H9 (cell line): ENCODE results near the gene AHSP. TPM values are rescaled to one million over a fixed set of nuclear protein-coding genes. Genes with fewer than 3 reads are reported as not detected.

ENCODE experiments used
- DNase-seq: peaks from one replicate; pipeline ENCODE4 v3.0.0-alpha.2; 2017
- H2AFZ ChIP-seq: one replicate; pipeline ENCODE4 v1.6.1; 2013; ENCODE audit warnings: mild to moderate bottlenecking, low read length, control low read depth, moderate library complexity
- H2AK5ac ChIP-seq: 2 replicates; pipeline ENCODE4 v1.6.1; 2013; ENCODE audit warnings: low read length, control low read depth, mixed read lengths; ENCODE audit not compliant: insufficient read length
- H2BK120ac ChIP-seq: one replicate; pipeline ENCODE4 v1.6.1; 2013; ENCODE audit warnings: low read depth, mild to moderate bottlenecking, low read length, control low read depth, inconsistent platforms; ENCODE audit not compliant: poor library complexity, severe bottlenecking
- H2BK12ac ChIP-seq: 2 replicates; pipeline ENCODE4 v1.6.1; 2013; ENCODE audit warnings: low read length, control low read depth, mixed read lengths, low read depth; ENCODE audit not compliant: insufficient read length
- H2BK15ac ChIP-seq: 2 replicates; pipeline ENCODE4 v1.6.1; 2013; ENCODE audit warnings: low read depth, low read length, control low read depth
- H2BK20ac ChIP-seq: one replicate; pipeline ENCODE4 v1.6.1; 2013; ENCODE audit warnings: low read depth, mild to moderate bottlenecking, low read length, control low read depth, inconsistent platforms; ENCODE audit not compliant: poor library complexity, severe bottlenecking
- H2BK5ac ChIP-seq: 2 replicates; pipeline ENCODE4 v1.6.1; 2013; ENCODE audit warnings: low read length, control low read depth, mixed read lengths; ENCODE audit not compliant: insufficient read length
- H3K14ac ChIP-seq: 2 replicates; pipeline ENCODE4 v1.6.1; 2013; ENCODE audit warnings: low read length, control low read depth; ENCODE audit not compliant: insufficient read depth
- H3K18ac ChIP-seq: 2 replicates; pipeline ENCODE4 v1.6.1; 2013; ENCODE audit warnings: low read depth, mild to moderate bottlenecking, mixed read lengths, low read length, control low read depth; ENCODE audit not compliant: insufficient read length
- H3K23ac ChIP-seq: 2 replicates; pipeline ENCODE4 v1.6.1; 2013; ENCODE audit warnings: low read length, control low read depth, mixed read lengths, low read depth; ENCODE audit not compliant: insufficient read length
- H3K23me2 ChIP-seq: 2 replicates; pipeline ENCODE4 v1.6.1; 2013; ENCODE audit warnings: low read depth, mild to moderate bottlenecking, mixed read lengths, low read length, control low read depth; ENCODE audit not compliant: insufficient read length, poor library complexity, severe bottlenecking
- H3K27ac ChIP-seq: 2 replicates; pipeline ENCODE4 v1.5.1; 2013; ENCODE audit warnings: low read length, control low read depth, mixed read lengths, low read depth; ENCODE audit not compliant: insufficient read length
- H3K27me3 ChIP-seq: 2 replicates; pipeline ENCODE4 v1.6.1; 2013; ENCODE audit warnings: low read length, control low read depth, inconsistent platforms; ENCODE audit not compliant: insufficient read depth
- H3K4ac ChIP-seq: 2 replicates; pipeline ENCODE4 v1.6.1; 2013; ENCODE audit warnings: low read depth, mild to moderate bottlenecking, control low read depth, inconsistent platforms, low read length, moderate library complexity
- H3K4me1 ChIP-seq: 2 replicates; pipeline ENCODE4 v1.6.1; 2013; ENCODE audit warnings: low read length, control low read depth, inconsistent platforms; ENCODE audit not compliant: insufficient read depth
- H3K4me2 ChIP-seq: 2 replicates; pipeline ENCODE4 v1.6.1; 2013; ENCODE audit warnings: low read length, control low read depth, mixed read lengths; ENCODE audit not compliant: insufficient read length, insufficient read depth
- H3K56ac ChIP-seq: 2 replicates; pipeline ENCODE4 v1.6.1; 2013; ENCODE audit warnings: low read depth, mild to moderate bottlenecking, mixed read lengths, low read length, control low read depth; ENCODE audit not compliant: insufficient read length
- H3K79me1 ChIP-seq: 2 replicates; pipeline ENCODE4 v1.6.1; 2013; ENCODE audit warnings: low read depth, mild to moderate bottlenecking, moderate library complexity, low read length, control low read depth, inconsistent platforms; ENCODE audit not compliant: insufficient read depth, poor library complexity, severe bottlenecking
- H3K79me2 ChIP-seq: 2 replicates; pipeline ENCODE4 v1.6.1; 2013; ENCODE audit warnings: low read length, control low read depth, inconsistent platforms; ENCODE audit not compliant: insufficient read depth
- H3K9ac ChIP-seq: 2 replicates; pipeline ENCODE4 v1.6.1; 2013; ENCODE audit warnings: low read length, control low read depth, mixed read lengths; ENCODE audit not compliant: insufficient read length; ENCODE audit errors: extremely low read depth
- H3K9me3 ChIP-seq: one replicate; pipeline ENCODE4 v1.6.1; 2013; ENCODE audit warnings: low read depth, low read length, inconsistent platforms; ENCODE audit not compliant: control insufficient read depth
- H3T11ph ChIP-seq: one replicate; pipeline ENCODE4 v1.6.1; 2013; ENCODE audit warnings: mild to moderate bottlenecking, low read length, control low read depth, inconsistent platforms
- H4K20me1 ChIP-seq: one replicate; pipeline ENCODE4 v1.6.1; 2013; ENCODE audit not compliant: control insufficient read depth, insufficient read length, insufficient read depth
- H4K5ac ChIP-seq: 2 replicates; pipeline ENCODE4 v1.6.1; 2013; ENCODE audit warnings: low read depth, mild to moderate bottlenecking, mixed read lengths, low read length, control low read depth; ENCODE audit not compliant: insufficient read length
- H4K8ac ChIP-seq: replicated peaks from 2 replicates; pipeline ENCODE4 v1.6.1; 2013; ENCODE audit warnings: low read length, control low read depth, mixed read lengths, low read depth; ENCODE audit not compliant: insufficient read length
- H4K91ac ChIP-seq: 2 replicates; pipeline ENCODE4 v1.6.1; 2013; ENCODE audit warnings: low read depth, mild to moderate bottlenecking, moderate library complexity, mixed read lengths, low read length, control low read depth; ENCODE audit not compliant: insufficient read length
- H3K27ac Mint-ChIP-seq, 3 experiments: 2 replicates in 2 of 3; 3 replicates in 1 of 3; pipeline ENCODE4 v1.8.0; 2020 to 2021; ENCODE audit warnings: mixed read lengths in 3 of 3, mild to moderate bottlenecking in 1 of 3, moderate library complexity in 1 of 3
- H3K27me3 Mint-ChIP-seq: 2 replicates; pipeline ENCODE4 v1.8.0; 2021; ENCODE audit warnings: low read depth, mild to moderate bottlenecking, moderate library complexity, mixed read lengths
- H3K36me3 Mint-ChIP-seq, 3 experiments: 2 replicates in 2 of 3; 3 replicates in 1 of 3; pipeline ENCODE4 v1.8.0; 2020 to 2021; ENCODE audit warnings: low read depth in 3 of 3, mixed read lengths in 3 of 3; ENCODE audit not compliant: insufficient read depth in 1 of 3
- H3K4me1 Mint-ChIP-seq, 2 experiments: 2 replicates each; pipeline ENCODE4 v1.8.0; 2020; ENCODE audit warnings: mixed read lengths in 2 of 2
- H3K4me3 Mint-ChIP-seq, 2 experiments: 2 replicates in 1 of 2; 3 replicates in 1 of 2; pipeline ENCODE4 v1.8.0; 2020 to 2021; ENCODE audit warnings: mild to moderate bottlenecking in 2 of 2, mixed read lengths in 2 of 2, moderate library complexity in 1 of 2
- H3K9me3 Mint-ChIP-seq, 2 experiments: 2 replicates in 1 of 2; 3 replicates in 1 of 2; pipeline ENCODE4 v1.8.0; 2020; ENCODE audit warnings: mild to moderate bottlenecking in 2 of 2, mixed read lengths in 2 of 2, moderate library complexity in 1 of 2
- WGBS: extraction: QIAGEN DNeasy Blood & Tissue Kit; methylation state at CpG from one replicate; pipeline ENCODE4 v1.1.7; 2013; ENCODE audit warnings: missing lambda C conversion rate, low lambda C conversion rate, mixed read lengths; ENCODE audit not compliant: insufficient read length; ENCODE audit errors: extremely low coverage; 5-methylcytosine and 5-hydroxymethylcytosine counted together
- total RNA-seq: library from RNA; stranded (reverse); gene quantifications from 2 replicates; pipeline ENCODE4 v1.2.1, GENCODE V29; 2021
- TF ChIP-seq, protein P1 (sequence below): fragments of 200-600 bp; sonication (generic); conservative IDR thresholded peaks from 3 replicates; pipeline ENCODE4 v1.8.0; 2021; ENCODE audit warnings: antibody characterized with exemption, mild to moderate bottlenecking

Gene AHSP
- total RNA-seq, 1 experiment from 2014 or later, result not detected

DNA sequence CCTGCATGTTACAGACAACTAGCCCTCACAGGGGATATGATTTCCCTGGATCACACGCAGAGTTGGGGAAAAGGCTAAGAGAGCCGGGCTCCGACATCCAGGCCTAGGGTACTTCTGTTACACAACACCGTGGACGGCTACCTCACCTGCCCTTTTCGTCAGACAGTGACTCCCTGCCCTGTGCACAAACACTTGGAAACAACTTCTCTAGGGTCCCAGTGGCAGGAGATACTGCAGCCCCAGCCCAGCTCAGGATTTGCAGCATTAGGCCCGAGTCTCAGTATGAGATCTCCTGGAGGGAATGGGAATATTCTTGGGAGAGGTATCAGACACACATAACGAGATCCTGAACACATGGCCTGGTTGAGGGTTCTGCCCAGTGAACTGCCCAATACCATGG, 27.8 kb upstream of the AHSP start:
- Mint-ChIP-seq H3K27me3 (no peaks in the 10 kb centered on the region), H3K27ac (peak overlapping the region in 1 of 3 experiments; percentile 31; a peak in 1 of 7 replicates), H3K4me1 (peaks cover 18% of the 10 kb centered on the region in 2 experiments), H3K36me3 (peaks cover 3 to 41% (median 24%) of the 10 kb centered on the region in 3 experiments), H3K4me3 (no peak overlapping the region), H3K9me3 (no peaks in the 10 kb centered on the region)
- Histone ChIP-seq H4K20me1 (no peaks in the 10 kb centered on the region), H3K4me1 (peaks cover 6% of the 10 kb centered on the region; the same call in 1 of the 2 replicates), H2BK15ac (no peak overlapping the region), H3K56ac (no peak overlapping the region), H3K4me2 (no peak overlapping the region), H3K18ac (no peak overlapping the region), H3K23me2 (no peaks in the 10 kb centered on the region), H3K79me1 (no peaks in the 10 kb centered on the region), H3K79me2 (no peaks in the 10 kb centered on the region), H4K91ac (no peak overlapping the region), H4K5ac (no peak overlapping the region), H3K23ac (no peak overlapping the region), H3K27ac (no peak overlapping the region), H3K9me3 (no peaks in the 10 kb centered on the region), H3K14ac (no peak overlapping the region), H2AK5ac (no peak overlapping the region), H4K8ac (no peak overlapping the region), H3K27me3 (no peaks in the 10 kb centered on the region), H3K4ac (no peak overlapping the region), H2BK12ac (no peak overlapping the region), H2BK120ac (no peak overlapping the region), H2BK20ac (no peak overlapping the region), H2AFZ (no peak overlapping the region), H3K9ac (no peak overlapping the region), H3T11ph (no peak overlapping the region), H2BK5ac (no peak overlapping the region)
- TF ChIP-seq, protein P1, sequence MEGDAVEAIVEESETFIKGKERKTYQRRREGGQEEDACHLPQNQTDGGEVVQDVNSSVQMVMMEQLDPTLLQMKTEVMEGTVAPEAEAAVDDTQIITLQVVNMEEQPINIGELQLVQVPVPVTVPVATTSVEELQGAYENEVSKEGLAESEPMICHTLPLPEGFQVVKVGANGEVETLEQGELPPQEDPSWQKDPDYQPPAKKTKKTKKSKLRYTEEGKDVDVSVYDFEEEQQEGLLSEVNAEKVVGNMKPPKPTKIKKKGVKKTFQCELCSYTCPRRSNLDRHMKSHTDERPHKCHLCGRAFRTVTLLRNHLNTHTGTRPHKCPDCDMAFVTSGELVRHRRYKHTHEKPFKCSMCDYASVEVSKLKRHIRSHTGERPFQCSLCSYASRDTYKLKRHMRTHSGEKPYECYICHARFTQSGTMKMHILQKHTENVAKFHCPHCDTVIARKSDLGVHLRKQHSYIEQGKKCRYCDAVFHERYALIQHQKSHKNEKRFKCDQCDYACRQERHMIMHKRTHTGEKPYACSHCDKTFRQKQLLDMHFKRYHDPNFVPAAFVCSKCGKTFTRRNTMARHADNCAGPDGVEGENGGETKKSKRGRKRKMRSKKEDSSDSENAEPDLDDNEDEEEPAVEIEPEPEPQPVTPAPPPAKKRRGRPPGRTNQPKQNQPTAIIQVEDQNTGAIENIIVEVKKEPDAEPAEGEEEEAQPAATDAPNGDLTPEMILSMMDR, result no peak
- WGBS, result no CpG with 5 or more reads among the region's 8 CpGs
- no peak for DNase-seq
